ENCODE results near the gene RREB1. TPM values are rescaled to one million over a fixed set of nuclear protein-coding genes. Genes with fewer than 3 reads are reported as not detected.
A peak's percentile ranks its signal among the peaks of the same experiment; 100 is the strongest.

RREB1 gene
- total and polyA plus RNA-seq, 2 experiments from 2014 or later: 8.5 to 25.5 TPM

GRCh38 chr6:7164536-7165001, 56.8 kb downstream of the RREB1 start:
- 0 out of 2 replicates have a peak overlapping the region, but pooled peaks have one; percentile 16 for H3K27ac Mint-ChIP-seq
- no peak for ATAC-seq
- TF ChIP-seq POLR2AphosphoS5 (IDR thresholded peaks at IDR 0.05; ENCODE audit: low read depth) (no peak), STAT1 (IDR thresholded peaks at IDR 0.05; ENCODE audit: unreplicated experiment) (no peak), EZH2 (IDR thresholded peaks at IDR 0.05; ENCODE audit: low read depth, unreplicated experiment) (no peak), REST (IDR thresholded peaks at IDR 0.05; ENCODE audit: unreplicated experiment) (no peak), ZNF462 (CRISPR knock-in tag; IDR thresholded peaks at IDR 0.05) (no peak), CREB1 (CRISPR knock-in tag; IDR thresholded peaks at IDR 0.05; ENCODE audit: low read depth) (no peak), EZH2phosphoT487 (IDR thresholded peaks at IDR 0.05; ENCODE audit: unreplicated experiment) (no peak), JUNB (IDR thresholded peaks at IDR 0.05; ENCODE audit: unreplicated experiment) (no peak), NANOG (IDR thresholded peaks at IDR 0.05; ENCODE audit: borderline replicate concordance) (no peak), ZNF331 (CRISPR knock-in tag; IDR thresholded peaks at IDR 0.05; ENCODE audit: low read depth) (no peak), ZNF114 (CRISPR knock-in tag; IDR thresholded peaks at IDR 0.05) (no peak), ETS1 (IDR thresholded peaks at IDR 0.05) (no peak), CTCF (conservative IDR thresholded peaks at IDR 0.05; ENCODE audit: low read depth in 2 of 2) (no peak)
- Histone ChIP-seq H3K9me2 (ENCODE audit: insufficient read depth) (no peaks in the 10 kb centered on the region), H3K4me1 (ENCODE audit: insufficient read depth) (peaks cover 45% of the 10 kb centered on the region), H3F3A (replicated peaks; ENCODE audit: low read depth) (no peaks in the 10 kb centered on the region), H4K20me1 (replicated peaks; ENCODE audit: insufficient read depth) (no peaks in the 10 kb centered on the region), H3K4me3 (no peak overlapping the region), H3K36me3 (ENCODE audit: insufficient read depth) (no peaks in the 10 kb centered on the region), H3K4me2 (no peak overlapping the region), H3K79me2 (replicated peaks; ENCODE audit: insufficient read depth) (peaks cover 85% of the 10 kb centered on the region), H3K27me3 (ENCODE audit: insufficient read depth) (no peaks in the 10 kb centered on the region), H2AFZ (no peak overlapping the region), H3K27ac (ENCODE audit: low read depth) (no peak overlapping the region)
- peaks cover 12% of the 10 kb centered on the region for H3K27me3 Mint-ChIP-seq (ENCODE audit: insufficient read depth, low read depth, poor library complexity)
- H3K4me1 Mint-ChIP-seq: peaks cover 64% of the 10 kb centered on the region
- no peaks in the 10 kb centered on the region for H3K36me3 Mint-ChIP-seq (ENCODE audit: low read depth)
- no peaks in the 10 kb centered on the region for H3K9me3 Mint-ChIP-seq
- H3K4me3 Mint-ChIP-seq: no peak overlapping the region
- no peak for DNase-seq (ENCODE audit: low spot score)

Measured in GM23338 (cell line).